GM18517 (cell line): ENCODE data around the gene CRYZL1.

ENCODE experiments used
- ATAC-seq: cut with Tn5 transposase; IDR thresholded peaks from one replicate; pipeline ENCODE4 v1.9.1; 2021; ENCODE audit warnings: mild to moderate bottlenecking, moderate library complexity; ENCODE audit not compliant: unreplicated experiment

Gene CRYZL1

DNA sequence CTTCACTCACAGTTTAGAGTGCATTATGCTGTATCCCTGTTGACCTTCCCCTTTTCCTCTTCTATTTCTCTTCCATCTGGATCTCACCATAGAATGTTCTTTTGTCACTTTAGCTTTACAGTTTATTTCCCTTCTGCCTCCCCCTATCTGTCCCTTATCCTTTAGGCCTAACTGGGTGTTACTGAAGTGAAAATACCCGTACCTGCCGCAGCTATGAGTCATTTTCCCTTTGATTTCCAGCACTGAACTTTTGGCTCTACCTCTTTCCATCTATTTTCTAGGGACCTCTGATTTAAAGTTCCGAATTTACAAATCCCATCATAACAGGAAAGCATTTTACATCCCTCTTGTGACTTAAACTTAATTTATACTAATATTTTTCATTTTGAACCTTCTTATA is 20.5 kb upstream of the CRYZL1 start:
- ATAC-seq = no peak

DNA sequence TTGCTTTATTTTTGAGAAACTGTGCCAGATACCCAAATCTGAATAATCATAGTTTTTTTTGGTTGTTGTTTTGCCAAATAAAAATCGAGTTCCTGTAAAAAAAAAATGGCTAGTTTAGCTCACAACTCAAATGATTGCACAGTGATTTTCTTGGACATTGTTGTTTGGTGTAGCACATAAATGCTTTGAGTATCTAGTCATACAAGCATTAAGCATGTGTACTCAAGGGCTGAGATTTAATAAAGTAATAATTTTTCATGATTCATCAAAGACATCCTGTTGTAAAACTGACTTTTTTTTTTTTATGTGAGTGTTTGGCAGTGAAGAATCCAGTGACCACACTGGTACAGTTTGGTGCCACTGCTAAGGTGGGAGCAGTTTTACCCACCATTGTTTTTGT is 19.6 kb upstream of the CRYZL1 start:
- no peak for ATAC-seq

DNA sequence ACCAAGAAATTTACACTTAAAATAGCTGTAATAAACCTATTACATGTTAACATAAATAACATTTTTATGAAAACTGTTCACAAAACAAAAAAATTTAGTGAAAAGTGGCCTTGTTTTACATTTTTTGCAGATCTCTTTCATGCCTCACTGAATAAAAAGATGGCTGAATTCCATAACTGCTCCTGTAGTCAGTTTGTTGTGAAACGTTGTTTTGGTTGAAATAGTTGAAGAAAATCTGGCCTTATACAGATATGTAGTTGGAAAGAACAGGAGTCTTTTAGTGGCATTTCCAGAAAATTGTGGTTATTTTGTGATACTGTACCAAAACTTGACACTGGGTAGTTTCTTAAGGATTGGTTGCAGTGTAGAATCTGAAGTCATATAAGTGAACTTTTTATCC is 18.9 kb upstream of the CRYZL1 start:
- no peak for ATAC-seq

DNA sequence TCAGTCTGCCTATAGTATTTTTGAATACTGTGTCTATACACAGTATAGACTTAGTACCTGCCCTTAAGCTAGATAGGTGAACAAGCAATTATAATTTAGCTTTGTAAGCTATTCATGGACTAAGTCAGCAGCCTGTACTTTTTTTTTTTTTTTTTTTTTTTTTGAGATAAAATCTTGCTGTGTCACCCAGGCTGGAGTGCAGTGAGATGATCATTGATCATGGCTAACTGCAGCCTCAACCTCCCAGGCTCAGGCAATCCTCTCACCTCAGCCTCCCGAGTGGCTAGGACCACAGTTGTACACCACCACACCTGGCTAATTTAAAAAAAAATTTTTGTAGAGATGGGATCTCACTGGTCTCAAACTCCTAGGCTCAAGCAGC is 18.0 kb upstream of the CRYZL1 start:
- ATAC-seq = no peak

DNA sequence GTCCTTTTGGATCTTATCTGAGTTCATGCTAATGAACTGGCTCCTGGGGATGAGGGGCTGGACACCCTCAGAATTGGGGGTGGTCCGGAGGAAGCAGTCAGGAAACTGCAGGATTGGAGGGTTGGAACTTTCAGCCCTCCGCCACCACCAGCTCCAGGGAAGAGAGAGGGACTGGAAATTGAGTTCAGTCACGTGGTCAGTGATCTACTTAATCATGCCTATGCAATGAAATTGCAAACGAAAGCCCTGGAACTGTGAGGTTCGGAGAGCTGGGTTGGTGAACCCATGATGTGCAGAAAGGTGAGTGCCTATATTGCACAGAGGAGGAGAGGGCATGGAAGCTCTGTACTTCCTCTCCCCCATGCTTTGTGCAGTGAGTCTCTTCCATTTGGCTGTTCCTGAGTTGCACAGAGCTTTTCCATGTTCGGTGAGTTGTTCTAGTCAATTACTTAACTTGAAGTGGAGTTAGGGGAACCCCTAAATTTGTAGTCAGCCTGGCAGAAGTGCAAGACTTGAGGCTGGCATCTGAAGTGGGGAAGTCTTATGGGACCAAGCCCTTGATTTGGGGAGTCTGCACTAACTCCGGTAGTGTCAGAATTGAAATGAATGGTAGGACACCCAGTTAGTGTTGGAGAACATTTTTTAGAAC is 17.5 kb upstream of the CRYZL1 start:
- no peak for ATAC-seq

DNA sequence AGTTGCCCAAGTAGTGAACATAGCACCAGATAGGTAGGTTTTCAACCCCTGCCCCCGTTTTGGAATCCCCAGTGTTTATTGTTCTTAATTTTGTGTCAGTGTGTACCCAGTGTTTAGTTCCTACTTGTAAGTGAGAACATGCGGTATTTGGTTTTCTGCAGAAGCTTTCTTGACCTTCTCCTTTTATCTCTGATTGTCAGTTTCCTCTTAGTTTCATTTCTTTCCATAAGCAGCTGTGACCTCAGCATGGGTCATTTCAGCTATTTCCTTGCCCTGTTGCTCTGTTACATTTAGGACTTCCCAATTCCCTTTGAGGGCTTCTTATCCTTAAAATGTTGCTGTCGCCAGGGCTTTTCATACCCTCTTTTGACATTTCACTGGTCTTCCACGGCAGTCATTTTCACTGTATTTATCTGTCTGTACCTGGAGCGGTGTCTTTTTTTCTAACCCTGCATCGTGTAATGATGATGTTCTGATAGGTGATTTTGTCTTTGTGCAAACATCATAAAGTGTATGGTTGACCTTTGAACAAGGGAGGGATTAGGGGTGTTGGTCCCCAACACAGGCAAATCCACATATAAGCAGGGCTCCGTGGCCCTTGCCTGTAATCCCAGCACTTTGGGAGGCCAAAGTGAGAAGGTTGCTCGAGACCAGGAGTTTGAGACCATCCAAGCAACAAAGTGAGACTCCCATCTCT is 15.7 kb upstream of the CRYZL1 start:
- no peak for ATAC-seq

DNA sequence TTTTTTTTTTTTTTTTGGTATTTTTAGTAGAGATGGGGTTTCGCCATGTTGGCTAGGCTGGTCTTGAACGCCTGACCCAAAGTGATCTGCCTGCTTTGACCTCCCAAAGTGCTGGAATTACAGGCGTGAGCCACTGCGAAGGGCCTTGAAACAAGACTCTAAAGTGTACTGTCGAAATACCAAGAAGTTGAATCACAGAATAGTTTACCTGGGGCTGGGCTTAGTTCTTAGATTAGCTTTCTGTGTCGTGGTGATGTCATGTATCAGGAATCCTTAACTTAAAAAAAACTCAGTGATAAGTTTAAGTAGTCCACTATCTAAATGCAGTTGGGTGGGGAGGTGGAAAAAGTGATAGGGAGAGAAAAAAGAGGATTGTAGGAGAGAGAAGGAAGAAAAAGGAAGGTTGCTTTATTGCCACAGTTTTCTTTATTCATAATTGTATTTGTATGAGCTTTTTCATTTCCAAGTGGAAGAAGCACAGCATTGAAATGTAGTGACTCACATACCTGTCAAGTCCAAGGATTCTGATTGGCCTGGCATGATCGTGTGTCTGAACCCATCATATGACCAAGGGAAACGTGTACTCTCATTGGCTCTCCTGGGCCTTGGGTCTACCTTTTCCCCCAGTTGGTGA is 14.2 kb upstream of the CRYZL1 start:
- no peak for ATAC-seq

DNA sequence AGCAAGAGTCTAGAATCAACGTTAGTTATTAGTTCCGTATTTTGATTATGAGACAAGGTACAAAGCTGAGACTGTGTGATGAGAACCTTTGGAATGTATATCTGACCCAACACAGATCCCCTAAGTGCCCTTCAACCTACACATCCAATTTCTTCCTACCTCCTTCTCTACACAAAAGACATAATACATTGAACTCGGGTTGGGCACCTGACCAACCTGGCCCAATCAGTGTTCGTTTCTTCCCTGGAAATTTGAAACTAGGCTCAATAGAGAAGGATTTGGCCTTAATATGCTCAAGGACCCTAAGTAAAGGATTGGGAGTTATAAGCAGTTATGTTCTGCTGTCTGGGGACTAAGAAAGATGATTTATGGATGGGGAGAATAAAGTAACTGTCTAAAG is 12.9 kb upstream of the CRYZL1 start:
- no peak for ATAC-seq

DNA sequence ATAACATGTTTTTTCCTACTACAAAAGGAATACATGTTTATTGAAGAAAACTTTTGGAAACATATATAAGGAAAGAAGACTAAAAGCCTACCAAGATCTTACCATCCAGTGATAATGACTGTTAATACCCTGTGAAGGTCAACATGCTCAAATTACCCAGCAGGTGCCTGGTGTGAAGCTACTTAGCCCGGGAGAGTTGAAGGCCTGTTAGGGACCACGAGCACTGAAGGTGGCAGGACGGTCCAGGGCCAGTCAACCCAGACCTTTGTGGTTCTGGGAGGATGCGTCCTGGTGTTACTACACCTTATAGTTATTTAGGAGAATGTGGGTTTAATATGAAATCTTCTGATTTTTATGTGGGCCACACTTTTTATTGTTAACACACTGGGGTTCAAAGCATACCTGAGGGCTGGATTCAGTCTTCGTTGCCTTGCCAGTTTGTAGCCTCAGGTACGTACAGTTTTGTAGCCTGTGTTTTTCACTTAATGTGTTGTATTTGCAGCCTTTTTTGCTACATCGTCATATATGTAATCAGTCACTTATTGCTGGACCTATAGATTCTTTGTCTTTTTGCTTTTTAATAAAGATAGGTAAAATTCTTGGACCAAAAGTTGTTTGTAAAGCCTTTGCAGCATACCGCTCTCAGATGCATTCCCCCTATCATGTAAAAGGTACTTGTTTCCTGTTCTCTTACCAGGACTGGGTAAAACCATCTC is 10.6 kb upstream of the CRYZL1 start:
- ATAC-seq = no peak

DNA sequence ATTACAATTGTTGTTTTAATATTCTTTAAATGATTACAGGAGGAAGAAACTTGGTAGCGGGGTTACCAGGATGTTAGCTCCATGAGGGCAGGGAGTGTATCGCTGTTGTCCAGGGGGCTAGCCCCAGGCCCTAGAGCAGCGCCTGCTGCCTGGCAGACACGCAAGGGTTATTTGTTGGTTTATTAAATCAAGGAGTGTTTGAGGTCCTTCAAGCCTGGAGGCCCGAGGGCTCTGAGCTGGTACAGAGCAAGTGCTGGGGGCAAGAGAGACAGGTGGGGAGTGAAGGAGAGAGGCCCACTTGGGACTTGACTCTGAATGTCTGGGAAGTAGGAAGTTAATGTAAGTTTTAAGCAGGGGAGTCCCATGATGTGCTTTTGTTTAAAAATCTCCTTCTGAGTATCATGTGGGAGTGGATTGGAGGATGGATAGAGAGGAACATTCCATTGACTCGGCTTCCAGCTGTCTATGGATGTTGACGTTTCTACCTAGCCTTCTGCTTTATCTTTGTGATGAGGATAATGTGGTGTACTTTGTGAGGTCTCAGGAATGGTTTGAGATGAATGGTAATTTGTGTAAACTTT is 9.5 kb upstream of the CRYZL1 start:
- no peak for ATAC-seq

DNA sequence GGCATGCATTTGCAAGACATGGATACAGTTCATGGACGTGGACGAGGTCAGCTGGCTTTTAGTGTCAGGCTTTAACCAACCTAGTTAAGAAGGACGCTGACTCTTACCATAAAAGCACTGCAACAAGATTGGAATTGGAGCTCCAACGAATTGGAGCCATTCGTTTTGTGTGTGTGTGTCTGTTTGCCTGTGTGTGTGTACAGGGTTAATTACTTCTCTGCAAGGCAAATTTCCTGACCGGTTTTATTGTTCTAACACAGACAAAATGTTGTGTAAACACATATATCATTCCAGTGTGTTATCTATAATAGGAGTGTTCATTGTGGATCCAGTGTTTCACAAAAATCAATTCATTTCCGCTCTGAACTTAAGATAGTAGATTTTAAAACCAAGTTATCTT is 8.7 kb upstream of the CRYZL1 start:
- ATAC-seq = no peak

DNA sequence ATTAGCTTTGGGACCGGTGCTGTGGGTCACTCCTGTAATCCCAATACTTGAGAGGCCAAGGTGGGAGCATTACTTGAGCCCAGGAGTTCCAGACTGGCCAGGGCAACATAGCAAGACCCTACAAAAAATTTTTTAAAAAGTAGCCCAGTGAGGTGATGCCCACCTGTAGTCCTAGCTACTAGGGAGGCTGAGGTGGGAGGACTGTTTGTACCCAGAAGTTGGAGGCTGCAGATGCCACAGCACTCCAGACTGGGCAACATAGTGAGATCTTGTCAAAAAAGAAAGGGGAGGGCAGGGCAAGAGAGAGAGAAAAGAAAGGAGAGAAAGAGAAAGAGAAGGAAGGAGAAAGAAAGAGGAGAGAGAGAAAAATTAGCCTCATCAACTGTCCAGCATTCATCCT is 7.0 kb upstream of the CRYZL1 start:
- ATAC-seq = no peak

DNA sequence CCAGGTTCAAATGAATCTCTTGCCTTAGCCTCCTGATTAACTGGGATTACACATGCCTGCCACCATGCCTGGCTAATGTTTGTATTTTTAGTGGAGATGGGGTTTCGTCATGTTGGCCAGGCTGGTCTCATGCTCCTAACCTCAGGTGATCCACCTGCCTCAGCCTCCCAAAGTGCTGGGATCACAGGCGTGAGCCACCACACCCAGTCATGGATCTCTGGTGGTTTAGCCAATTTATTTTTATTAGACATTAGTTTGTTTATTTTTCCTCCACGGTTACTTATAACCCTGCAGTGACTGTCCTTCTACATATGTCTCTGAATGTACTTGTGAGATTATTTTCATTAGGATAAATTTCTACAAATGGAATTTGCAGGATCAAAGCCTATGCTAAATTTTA is 6.0 kb upstream of the CRYZL1 start:
- ATAC-seq = no peak

DNA sequence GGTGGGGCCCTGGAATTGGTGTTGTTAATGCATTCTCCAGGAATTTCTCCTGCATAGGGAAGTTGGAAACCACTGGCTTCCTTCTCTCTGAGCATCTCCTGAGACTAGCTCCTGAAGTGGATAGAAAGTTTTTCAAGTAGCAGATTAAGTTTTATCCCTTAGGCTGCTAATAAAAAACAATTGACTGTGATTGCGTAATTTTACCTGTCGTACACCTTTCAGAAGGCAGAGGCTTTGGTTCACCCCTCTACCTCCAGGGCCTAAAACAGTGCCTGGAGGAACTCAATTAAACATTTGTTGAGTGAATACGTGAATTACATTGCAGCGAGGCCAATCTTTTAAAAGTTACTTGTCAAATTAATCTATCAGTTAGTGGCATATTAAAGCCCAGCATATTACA is 4.2 kb upstream of the CRYZL1 start:
- no peak for ATAC-seq

DNA sequence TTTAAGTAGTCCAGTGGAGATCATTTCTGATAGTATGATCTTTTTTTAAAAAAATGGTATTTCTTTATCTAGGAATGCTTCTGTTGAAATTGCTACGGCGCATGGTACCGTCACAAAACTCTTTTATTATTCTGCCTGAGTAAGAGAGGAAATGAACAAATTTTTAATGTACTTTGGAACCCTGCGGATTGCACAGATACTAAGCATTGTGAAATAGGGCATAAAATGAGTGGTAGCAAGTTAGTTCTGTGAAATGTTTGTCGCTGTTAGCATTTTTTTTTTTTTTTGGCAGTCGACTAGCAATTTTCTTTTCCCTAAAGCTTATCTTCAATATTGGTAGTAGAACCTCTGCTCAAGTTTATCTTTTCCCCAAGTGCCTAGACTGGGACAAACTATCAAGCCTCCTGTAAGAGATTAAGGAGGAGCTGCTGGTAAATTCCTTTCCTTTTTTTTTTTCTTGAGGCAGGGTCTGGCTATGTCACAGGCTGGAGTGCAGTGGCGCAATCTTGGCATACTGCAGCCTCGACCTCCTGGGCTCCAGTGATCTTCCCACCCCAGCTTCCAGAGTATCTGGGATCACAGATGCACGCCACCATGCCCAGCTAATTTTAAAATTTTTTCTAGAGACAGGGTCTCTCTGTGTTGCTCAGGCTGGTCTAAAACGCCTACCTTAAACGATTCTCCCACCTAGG is 3.0 kb upstream of the CRYZL1 start:
- no peak for ATAC-seq

DNA sequence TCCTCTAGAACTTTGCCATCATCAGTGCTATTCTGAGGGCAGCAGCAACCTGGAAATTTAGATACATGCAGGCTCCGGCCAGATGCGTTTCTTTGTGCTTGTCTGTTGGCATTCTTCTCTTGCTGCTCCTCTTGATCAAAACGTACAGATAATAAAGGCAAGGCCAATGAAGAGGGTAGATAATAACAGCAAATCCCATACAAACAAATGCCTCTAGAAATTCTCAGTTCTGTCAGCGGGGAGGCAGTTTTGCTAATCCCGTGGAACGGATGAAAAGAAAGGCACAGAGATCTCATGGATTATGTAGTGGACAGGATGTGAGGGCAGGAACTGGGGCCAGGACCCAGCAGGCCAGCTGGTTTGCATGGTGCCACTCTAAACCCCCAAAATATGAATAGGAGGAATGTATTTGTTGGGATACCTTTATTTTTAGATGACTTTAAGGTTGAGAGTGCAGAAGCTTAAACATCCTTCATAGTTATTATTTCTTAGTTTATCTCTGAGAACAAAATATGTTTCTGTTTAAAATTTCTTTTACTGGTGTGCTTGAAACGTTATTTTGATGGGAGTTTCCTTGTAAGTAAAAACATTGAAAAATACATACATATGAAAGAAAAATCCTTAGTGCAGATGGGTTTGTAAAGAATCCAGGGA is 2.2 kb upstream of the CRYZL1 start:
- ATAC-seq = no peak

DNA sequence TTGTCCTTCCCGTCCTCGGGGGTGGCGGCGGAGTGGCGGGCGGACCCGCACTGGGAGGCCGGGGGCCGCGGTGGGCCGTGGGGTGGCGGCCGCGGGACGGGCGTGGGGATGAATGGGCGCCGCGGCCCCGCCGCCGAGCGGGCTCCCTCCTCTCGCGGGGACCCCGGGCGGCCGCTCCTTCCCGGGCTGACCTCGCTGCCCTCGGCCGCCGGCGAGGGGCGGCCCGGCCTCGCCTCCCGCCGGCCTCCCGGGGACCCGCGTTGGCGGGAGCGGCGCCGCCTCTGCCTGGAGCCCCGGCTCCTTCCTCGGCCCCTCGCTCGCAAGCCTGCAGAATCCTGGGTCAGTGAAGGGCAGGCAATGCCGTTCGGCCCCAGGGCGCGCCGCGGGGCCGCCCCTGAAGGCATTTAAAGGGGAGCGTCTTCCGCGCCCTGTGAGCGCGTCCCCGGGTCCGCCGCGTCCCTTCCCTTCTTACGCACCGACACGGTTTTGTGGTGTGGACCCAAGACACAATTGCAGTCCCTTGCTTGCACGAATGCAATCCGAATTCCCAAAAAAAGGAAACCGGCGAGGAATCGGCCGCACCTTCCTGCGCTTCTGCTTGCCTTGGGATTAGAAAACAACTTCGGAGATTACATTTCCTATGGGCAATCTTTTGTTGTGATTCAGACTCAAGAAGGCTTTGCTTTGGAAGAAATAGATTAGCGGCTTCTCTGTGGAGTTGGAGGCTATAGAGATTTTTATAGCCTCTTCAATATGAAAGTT is 1.5 kb upstream of the CRYZL1 start:
- ATAC-seq = no peak

DNA sequence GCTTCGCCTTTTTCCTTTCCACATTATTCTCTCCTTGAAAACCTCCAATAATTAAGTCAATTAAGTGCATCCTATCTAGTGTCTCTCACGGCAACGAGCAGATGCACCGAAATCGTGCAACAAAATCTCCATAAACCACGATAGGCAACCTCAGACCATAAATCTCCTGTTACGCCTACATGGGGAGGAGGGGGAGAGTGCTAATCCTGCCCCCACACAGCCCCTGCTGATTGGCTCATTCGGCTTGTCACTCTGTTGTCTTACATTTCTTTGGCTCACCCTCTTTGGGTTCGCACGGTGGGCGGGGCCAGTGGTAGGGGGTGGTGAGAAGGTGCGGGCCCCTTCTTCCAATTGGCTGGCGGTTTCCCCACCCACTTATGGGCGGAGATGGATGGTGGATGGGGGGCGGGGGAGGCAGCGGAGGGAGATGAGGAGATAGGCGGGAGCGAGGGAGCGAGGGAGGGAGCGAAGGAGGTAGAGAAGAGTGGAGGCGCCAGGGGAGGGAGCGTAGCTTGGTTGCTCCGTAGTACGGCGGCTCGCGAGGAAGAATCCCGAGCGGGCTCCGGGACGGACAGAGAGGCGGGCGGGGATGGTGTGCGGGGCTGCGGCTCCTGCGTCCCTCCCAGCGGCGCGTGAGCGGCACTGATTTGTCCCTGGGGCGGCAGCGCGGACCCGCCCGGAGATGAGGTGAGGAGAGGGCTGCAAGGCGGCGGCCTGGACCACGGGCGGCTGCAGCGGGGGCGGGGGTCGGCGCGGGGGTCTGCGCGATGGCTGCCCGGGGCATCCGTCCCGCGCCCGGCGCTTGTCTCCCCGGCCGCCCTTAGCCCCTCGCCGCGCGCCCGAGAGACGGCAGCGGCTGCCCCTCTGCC is 720 bp upstream of the CRYZL1 start, which contains the start of gene ITSN1:
TSS of gene ITSN1 (plus strand) at position 475 of the 869 bp plus-strand sequence. CDS start 76,328 bp downstream, outside the sequence.
- ATAC-seq = peak; percentile 83
